GM21360 (cell line): ENCODE measurements around the gene SKP2.
"Not testable (repeated sequence)": the region's sequence is repeated elsewhere in the genome, so short reads cannot be mapped to it uniquely, and the experiment has no call there.

Experiments
- ATAC-seq: cut with Tn5 transposase; IDR thresholded peaks from one replicate; pipeline ENCODE4 v1.9.1; 2021; ENCODE audit warnings: mild to moderate bottlenecking, moderate library complexity; ENCODE audit not compliant: unreplicated experiment

The SKP2 gene

GRCh38 chr5:36156121-36156601 lies 4.2 kb downstream of the SKP2 start:
- no peak for ATAC-seq

GRCh38 chr5:36156619-36157018 lies 4.7 kb downstream of the SKP2 start:
- no peak for ATAC-seq

- no peak for ATAC-seq
Observed at GRCh38 chr5:36158144-36158543, 6.2 kb downstream of the SKP2 start.

- ATAC-seq = no peak
Observed at GRCh38 chr5:36160617-36161016, 8.7 kb downstream of the SKP2 start.

GRCh38 chr5:36161361-36161760 lies 9.4 kb downstream of the SKP2 start:
- no peak for ATAC-seq

- no peak for ATAC-seq
Observed at GRCh38 chr5:36162810-36163486, 11.0 kb downstream of the SKP2 start.

- no peak for ATAC-seq
Observed at GRCh38 chr5:36164461-36164860, 12.6 kb downstream of the SKP2 start.

GRCh38 chr5:36168737-36169136 lies 16.8 kb downstream of the SKP2 start:
- no peak for ATAC-seq

GRCh38 chr5:36170832-36171424 lies 19.0 kb downstream of the SKP2 start:
- ATAC-seq = no peak

GRCh38 chr5:36172599-36172998 lies 20.7 kb downstream of the SKP2 start:
- ATAC-seq = no peak

- ATAC-seq = no peak
Observed at GRCh38 chr5:36173426-36173825, 21.5 kb downstream of the SKP2 start.

GRCh38 chr5:36174119-36174518 lies 22.2 kb downstream of the SKP2 start:
- no peak for ATAC-seq

GRCh38 chr5:36175043-36175442 lies 23.1 kb downstream of the SKP2 start:
- no peak for ATAC-seq

- ATAC-seq = peak; percentile 96
Observed at GRCh38 chr5:36177154-36177553, 25.2 kb downstream of the SKP2 start.

- ATAC-seq = peak; percentile 6
Observed at GRCh38 chr5:36177715-36178523, 26.0 kb downstream of the SKP2 start.

GRCh38 chr5:36178524-36178890 lies 26.6 kb downstream of the SKP2 start:
- no peak for ATAC-seq

GRCh38 chr5:36179950-36180349 lies 28.0 kb downstream of the SKP2 start:
- no peak for ATAC-seq

- ATAC-seq = no peak
Observed at GRCh38 chr5:36180556-36181350, 28.8 kb downstream of the SKP2 start.

GRCh38 chr5:36181774-36182173 lies 29.9 kb downstream of the SKP2 start:
- ATAC-seq = no peak

- not testable (repeated sequence) for ATAC-seq
Observed at GRCh38 chr5:36184408-36184807, 32.5 kb downstream of the SKP2 start.

GRCh38 chr5:36193746-36194145 lies 41.8 kb downstream of the SKP2 start:
- no peak for ATAC-seq
